NAMALWA (cell line): ENCODE data around the gene PTPRN2.

Experiments
- DNase-seq: peaks from one replicate; pipeline ENCODE4 v3.0.0-alpha.2; 2015; ENCODE audit warnings: low spot score

The PTPRN2 gene

GRCh38 chr7:157526913-157527634, 1060.5 kb downstream of the PTPRN2 start:
- no peak for DNase-seq

- no peak for DNase-seq
Observed at GRCh38 chr7:157526005-157526912, 1061.4 kb downstream of the PTPRN2 start.

GRCh38 chr7:157525491-157525915, 1062.1 kb downstream of the PTPRN2 start:
- no peak for DNase-seq

GRCh38 chr7:157524731-157525130, 1062.9 kb downstream of the PTPRN2 start:
- DNase-seq: no peak

GRCh38 chr7:157523766-157524421, 1063.7 kb downstream of the PTPRN2 start:
- DNase-seq: no peak

GRCh38 chr7:157523371-157523765, 1064.3 kb downstream of the PTPRN2 start:
- no peak for DNase-seq

- DNase-seq: no peak
Observed at GRCh38 chr7:157522954-157523353, 1064.7 kb downstream of the PTPRN2 start.

GRCh38 chr7:157522189-157522588, 1065.4 kb downstream of the PTPRN2 start:
- DNase-seq: no peak

- DNase-seq: no peak
Observed at GRCh38 chr7:157521752-157522151, 1065.9 kb downstream of the PTPRN2 start.

GRCh38 chr7:157521061-157521731, 1066.4 kb downstream of the PTPRN2 start:
- DNase-seq: no peak

- no peak for DNase-seq
Observed at GRCh38 chr7:157520249-157520648, 1067.4 kb downstream of the PTPRN2 start.

- no peak for DNase-seq
Observed at GRCh38 chr7:157519798-157520244, 1067.8 kb downstream of the PTPRN2 start.

GRCh38 chr7:157519246-157519645, 1068.4 kb downstream of the PTPRN2 start:
- DNase-seq: no peak

- DNase-seq: no peak
Observed at GRCh38 chr7:157518514-157519175, 1069.0 kb downstream of the PTPRN2 start.

GRCh38 chr7:157517782-157518513, 1069.7 kb downstream of the PTPRN2 start:
- DNase-seq: no peak

- DNase-seq: no peak
Observed at GRCh38 chr7:157516911-157517781, 1070.5 kb downstream of the PTPRN2 start.

- DNase-seq: no peak
Observed at GRCh38 chr7:157516311-157516710, 1071.3 kb downstream of the PTPRN2 start.

GRCh38 chr7:157515342-157516041, 1072.1 kb downstream of the PTPRN2 start:
- DNase-seq: no peak

- no peak for DNase-seq
Observed at GRCh38 chr7:157514746-157515145, 1072.9 kb downstream of the PTPRN2 start.
